Breast epithelium (tissue), 3 donors: ENCODE results near the gene USP46.

Experiments
- POLR2A ChIP-seq: fragments of 450-650 bp; IDR thresholded peaks from one replicate; pipeline ENCODE4 v1.6.1; 2016; ENCODE audit warnings: antibody characterized with exemption, mild to moderate bottlenecking, moderate library complexity
- POLR2AphosphoS5 ChIP-seq, 3 donors: sonication (generic); formaldehyde crosslinking; IDR thresholded peaks; one replicate each; pipeline ENCODE4 v1.6.1; 2017; ENCODE audit warnings: antibody characterized with exemption in 3 of 3
- TF ChIP-seq, protein P1 (sequence below), 3 donors: fragments of 450-650 bp; IDR thresholded peaks; one replicate each; pipeline ENCODE4 v1.5.1; 2016 to 2017; ENCODE audit warnings: antibody characterized with exemption in 3 of 3, mild to moderate bottlenecking in 3 of 3, moderate library complexity in 3 of 3

- TF ChIP-seq POLR2A = no peak
- TF ChIP-seq, protein P1, sequence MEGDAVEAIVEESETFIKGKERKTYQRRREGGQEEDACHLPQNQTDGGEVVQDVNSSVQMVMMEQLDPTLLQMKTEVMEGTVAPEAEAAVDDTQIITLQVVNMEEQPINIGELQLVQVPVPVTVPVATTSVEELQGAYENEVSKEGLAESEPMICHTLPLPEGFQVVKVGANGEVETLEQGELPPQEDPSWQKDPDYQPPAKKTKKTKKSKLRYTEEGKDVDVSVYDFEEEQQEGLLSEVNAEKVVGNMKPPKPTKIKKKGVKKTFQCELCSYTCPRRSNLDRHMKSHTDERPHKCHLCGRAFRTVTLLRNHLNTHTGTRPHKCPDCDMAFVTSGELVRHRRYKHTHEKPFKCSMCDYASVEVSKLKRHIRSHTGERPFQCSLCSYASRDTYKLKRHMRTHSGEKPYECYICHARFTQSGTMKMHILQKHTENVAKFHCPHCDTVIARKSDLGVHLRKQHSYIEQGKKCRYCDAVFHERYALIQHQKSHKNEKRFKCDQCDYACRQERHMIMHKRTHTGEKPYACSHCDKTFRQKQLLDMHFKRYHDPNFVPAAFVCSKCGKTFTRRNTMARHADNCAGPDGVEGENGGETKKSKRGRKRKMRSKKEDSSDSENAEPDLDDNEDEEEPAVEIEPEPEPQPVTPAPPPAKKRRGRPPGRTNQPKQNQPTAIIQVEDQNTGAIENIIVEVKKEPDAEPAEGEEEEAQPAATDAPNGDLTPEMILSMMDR (IDR thresholded peaks at IDR 0.05) = no peak
- TF ChIP-seq POLR2AphosphoS5 (IDR thresholded peaks at IDR 0.05) = peak in 1 of 3 donors; percentile 24
Measured at GRCh38 chr4:52659722-52660261, 691 bp upstream of the USP46 start.
